GM12878 (cell line): Measurements from ENCODE around the gene GYG1.

ENCODE experiments used
- BHLHE40 ChIP-seq, 2 experiments: fragments of 450-650 bp in 1 of 2; IDR thresholded peaks; 2 replicates each; pipeline ENCODE4 v1.6.1; 2011 to 2017; ENCODE audit warnings: low read depth in 2 of 2, borderline replicate concordance in 1 of 2, improper control_type of control experiment in 1 of 2, low read length in 1 of 2, mild to moderate bottlenecking in 1 of 2
- CREM ChIP-seq: IDR thresholded peaks from 2 replicates; pipeline ENCODE4 v1.6.1; 2014; ENCODE audit warnings: antibody characterized with exemption, low read depth
- FOS ChIP-seq: IDR thresholded peaks from 3 replicates; pipeline ENCODE4 v1.6.1; 2011; ENCODE audit warnings: borderline replicate concordance; ENCODE audit not compliant: insufficient read length; ENCODE audit errors: extremely low read depth
- SP1 ChIP-seq: IDR thresholded peaks from one replicate; pipeline ENCODE4 v1.6.1; 2011; ENCODE audit warnings: low read depth, low read length
- SUZ12 ChIP-seq: fragments of 200-600 bp; sonication (generic); IDR thresholded peaks from one replicate; pipeline ENCODE4 v1.6.1; 2018; ENCODE audit warnings: antibody characterized with exemption, mild to moderate bottlenecking; ENCODE audit not compliant: unreplicated experiment
- TF ChIP-seq, protein P1 (sequence below), 3 experiments: IDR thresholded peaks in 2 of 3; conservative IDR thresholded peaks in 1 of 3; 2 replicates each; pipeline ENCODE4 v1.5.1; 2011; ENCODE audit warnings: low read depth in 3 of 3, low read length in 3 of 3, mild to moderate bottlenecking in 3 of 3, control low read depth in 2 of 3, moderate library complexity in 2 of 3, inconsistent platforms in 1 of 3, mixed read lengths in 1 of 3; ENCODE audit not compliant: control insufficient read depth in 2 of 3, insufficient read depth in 1 of 3; ENCODE audit errors: extremely low read depth in 1 of 3

DNA sequence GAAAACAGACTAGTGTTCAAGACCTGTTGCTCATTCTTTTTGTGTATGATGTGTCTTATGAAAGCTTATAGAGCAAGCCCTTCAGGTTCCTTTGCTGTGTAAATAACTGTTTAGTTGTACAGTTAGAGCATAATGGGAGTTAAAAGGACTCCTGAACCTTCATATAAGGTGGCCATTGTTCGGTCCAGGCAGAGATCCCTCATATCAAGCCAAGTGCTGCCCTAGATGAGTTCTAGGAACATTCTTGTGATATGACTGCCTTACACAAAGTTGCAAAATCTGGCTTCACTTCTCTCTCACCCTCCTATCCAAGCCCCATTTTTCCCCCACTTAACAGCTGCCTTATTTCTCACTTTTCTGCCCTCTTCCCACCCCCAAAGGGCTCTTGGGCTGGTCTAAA is 26.9 kb downstream of the GYG1 start:
- TF ChIP-seq SP1 (no peak), CREM (no peak), FOS (no peak), BHLHE40 (IDR thresholded peaks at IDR 0.05; ENCODE audit: borderline replicate concordance in 1 of 2, low read depth in 2 of 2, low read length in 1 of 2) (no peak), SUZ12 (no peak)
- TF ChIP-seq, protein P1, sequence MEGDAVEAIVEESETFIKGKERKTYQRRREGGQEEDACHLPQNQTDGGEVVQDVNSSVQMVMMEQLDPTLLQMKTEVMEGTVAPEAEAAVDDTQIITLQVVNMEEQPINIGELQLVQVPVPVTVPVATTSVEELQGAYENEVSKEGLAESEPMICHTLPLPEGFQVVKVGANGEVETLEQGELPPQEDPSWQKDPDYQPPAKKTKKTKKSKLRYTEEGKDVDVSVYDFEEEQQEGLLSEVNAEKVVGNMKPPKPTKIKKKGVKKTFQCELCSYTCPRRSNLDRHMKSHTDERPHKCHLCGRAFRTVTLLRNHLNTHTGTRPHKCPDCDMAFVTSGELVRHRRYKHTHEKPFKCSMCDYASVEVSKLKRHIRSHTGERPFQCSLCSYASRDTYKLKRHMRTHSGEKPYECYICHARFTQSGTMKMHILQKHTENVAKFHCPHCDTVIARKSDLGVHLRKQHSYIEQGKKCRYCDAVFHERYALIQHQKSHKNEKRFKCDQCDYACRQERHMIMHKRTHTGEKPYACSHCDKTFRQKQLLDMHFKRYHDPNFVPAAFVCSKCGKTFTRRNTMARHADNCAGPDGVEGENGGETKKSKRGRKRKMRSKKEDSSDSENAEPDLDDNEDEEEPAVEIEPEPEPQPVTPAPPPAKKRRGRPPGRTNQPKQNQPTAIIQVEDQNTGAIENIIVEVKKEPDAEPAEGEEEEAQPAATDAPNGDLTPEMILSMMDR (IDR thresholded peaks at IDR 0.05 in 2 of 3, conservative IDR thresholded peaks at IDR 0.05 in 1 of 3; ENCODE audit: control insufficient read depth in 2 of 3, extremely low read depth in 1 of 3, insufficient read depth in 1 of 3, low read depth in 3 of 3, low read length in 3 of 3), result no peak
